EL (cell line): ENCODE results near the gene CLTC.
"Not testable (repeated sequence)": the region's sequence is repeated elsewhere in the genome, so short reads cannot be mapped to it uniquely, and the experiment has no call there.

Experiments
- DNase-seq: peaks from one replicate; pipeline ENCODE4 v3.0.0-alpha.2; 2016

The CLTC gene

DNA sequence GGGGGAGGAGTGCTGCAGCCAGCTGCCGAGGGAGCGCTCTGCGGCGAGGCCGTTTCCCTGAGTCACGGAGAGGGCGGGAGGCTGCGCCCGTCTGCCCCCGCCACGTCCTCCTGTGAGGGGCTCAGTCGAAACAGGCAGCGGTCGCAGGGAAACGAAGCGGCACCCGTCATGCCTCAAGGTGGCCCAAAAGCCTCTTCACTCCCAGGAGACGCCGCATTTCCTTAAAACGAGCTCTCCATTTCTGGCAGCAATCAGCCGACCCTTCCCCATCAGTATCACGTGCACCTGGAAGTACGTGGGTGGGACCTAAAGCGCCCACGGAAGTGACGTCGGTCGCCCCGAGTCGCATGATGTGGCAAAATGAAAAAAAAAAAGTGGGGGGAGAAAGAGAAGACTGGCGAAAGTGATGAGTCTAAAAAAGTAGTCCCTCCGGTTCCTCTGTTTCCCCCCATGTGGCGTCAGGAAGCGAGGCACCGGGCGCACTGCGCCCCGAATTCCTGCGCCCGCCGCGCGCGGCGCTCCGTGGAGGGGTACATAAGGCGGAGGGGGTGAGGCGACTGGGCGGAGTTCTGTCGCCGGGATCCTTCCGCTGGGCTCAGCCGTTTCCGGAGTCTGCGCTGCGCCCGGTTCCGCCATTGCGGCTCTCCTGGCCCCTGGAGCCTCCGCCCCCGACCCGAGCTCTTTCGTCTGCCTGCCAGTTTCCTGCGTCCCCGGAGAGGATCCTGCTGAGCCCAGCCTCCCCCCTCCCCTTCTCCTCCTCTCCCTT lies at the start of gene CLTC:
TSS of gene CLTC (plus strand) at position 598 of the 766 bp plus-strand sequence. CDS start 237 bp downstream, outside the sequence.
- peak; percentile 98 for DNase-seq

DNA sequence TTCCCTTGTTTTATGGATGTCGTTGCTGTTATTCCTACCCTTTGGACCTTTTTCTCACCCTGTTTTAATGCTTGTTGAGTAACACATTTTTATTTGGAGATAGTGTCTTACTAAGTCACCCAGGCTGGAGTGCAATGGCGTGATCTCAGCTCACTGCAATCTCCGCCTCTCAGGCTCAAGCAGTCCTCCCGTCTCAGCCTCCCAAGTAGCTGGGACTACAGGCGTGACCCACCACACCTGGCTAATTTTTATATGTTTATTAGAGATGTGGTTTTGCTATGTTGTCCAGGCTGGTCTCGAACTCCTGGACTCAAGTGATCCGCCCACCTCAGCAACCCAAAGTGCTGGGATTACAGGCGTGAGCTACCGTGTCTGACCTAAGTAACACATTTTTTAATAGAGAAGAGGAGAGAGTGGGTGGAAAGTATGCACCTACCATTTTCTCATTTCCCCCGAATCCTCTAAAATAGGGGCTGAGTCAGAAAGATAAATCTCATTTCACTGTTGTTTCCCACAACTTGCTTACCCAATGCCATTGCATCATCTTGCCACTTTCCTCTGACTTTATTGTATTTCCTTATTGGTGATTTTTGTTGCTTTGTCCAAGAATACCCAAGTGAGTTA lies 47.3 kb upstream of the CLTC start:
- DNase-seq: peak; percentile 11

DNA sequence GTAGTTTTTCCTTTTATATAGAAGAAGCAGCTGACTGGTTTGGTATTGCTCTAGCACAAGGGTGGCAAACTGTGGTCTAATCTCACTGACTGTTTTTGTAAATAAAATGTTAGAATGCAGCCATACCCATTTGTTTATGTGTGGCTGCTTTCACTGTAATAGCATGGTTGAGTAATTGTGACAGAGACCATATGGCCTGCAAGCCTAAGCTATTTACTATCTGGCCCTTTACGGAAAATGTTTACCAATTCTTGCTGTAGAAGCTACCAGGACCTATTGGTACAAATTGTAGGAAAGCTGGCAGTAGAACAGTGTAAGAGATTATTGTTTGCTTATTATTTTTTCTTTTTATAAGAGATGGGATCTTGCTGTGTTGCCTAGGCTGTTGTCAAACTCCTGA lies 35.5 kb upstream of the CLTC start:
- DNase-seq: not testable (repeated sequence)

DNA sequence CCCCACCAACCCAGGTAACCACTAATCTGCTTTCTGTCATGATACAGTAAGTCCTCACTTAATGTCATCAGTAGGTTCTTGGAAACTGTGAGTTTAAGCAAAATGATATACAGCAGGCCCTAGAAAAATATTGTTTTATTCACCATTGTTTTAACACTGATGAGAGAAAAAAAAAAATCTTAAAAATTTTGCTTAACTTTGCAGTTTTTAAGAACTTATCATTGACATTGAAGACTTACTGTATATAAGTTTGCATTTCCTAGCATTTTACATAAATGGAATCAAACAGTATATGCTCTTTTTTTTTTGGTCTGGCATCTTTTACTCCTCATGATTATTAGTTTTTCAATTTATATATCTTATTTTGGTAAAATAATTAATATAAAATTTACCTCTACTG lies 19.5 kb upstream of the CLTC start:
- DNase-seq: no peak

DNA sequence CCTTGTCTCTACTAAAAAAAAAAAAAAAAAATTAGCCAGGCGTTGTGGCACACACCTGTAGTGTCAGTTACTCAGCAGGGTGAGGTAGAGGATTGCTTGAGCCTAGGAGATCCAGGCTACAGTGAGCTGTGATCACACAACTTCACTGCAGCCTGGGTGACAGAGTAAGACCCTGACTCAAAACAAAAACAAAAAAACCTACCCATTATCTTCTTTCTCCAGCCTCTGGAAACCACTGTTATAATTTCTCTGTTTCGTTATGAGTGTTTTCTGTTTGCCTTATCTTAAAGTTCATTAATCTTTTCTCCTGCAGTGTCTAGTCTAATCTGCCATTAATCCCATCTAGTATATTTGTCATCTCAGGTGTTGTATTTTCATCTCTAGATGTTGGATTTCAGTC lies 18.6 kb upstream of the CLTC start:
- no peak for DNase-seq

DNA sequence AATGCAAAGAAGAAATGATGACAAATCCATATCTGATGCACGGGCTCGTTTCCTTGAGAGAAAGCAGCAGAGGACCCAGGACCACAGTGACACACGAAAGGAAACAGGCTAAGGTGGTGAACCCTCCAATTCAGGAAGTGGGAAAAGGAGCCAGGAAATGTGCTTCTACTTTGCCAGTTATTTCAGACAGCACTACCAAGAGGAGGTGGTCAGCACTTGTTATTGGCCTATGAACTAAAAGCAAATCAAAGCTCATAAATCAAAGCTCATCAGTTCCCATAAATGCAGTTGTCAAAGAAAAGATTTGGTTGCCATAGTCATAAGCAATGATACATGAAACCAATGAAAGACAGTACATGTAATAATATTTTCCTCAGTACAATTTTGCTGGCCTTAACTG lies 12.6 kb upstream of the CLTC start:
- no peak for DNase-seq

DNA sequence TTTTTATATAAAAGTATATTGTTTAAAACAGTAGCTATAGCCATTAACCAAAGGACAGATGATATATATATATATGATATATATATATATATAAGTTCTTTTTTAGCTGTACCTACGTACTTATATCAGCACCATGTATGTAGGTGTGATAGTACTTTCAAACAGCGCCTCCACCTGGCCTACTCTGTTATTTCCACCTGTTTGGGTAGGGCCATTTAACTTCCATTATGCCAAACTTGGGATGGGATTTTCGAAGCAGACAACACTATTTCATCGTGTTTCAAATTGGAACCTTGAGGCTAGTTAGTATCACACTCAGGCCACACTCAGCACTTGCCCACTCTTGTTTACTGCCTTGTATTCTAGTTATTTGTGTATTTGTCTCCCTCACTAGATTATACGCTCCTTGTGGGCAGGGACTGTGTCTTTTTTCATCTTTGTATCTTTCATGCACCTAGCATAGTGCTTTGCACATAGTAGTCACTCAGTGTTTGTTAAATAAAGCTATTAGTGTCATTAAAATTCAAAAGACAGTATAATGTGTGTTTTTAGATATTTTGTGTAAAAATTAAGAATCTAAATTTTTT lies 11.8 kb upstream of the CLTC start:
- no peak for DNase-seq

DNA sequence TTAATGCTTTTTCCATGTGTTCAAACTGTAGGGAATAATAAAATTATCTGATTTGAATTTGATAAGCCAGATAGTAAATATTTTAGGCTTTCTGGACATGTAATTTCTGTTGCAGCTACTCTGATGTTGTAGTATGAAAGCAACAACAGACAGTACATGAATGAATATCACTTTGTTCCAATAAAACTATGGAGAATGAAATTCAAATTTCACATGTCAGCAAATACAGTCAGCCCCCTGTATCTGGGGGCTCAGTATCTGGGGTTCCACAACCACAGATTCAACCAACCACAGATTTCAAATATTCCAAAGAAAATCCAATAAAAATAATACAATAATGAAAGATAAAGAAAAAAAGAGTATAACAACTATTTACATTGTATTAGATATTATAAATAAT lies 8.2 kb upstream of the CLTC start:
- no peak for DNase-seq

DNA sequence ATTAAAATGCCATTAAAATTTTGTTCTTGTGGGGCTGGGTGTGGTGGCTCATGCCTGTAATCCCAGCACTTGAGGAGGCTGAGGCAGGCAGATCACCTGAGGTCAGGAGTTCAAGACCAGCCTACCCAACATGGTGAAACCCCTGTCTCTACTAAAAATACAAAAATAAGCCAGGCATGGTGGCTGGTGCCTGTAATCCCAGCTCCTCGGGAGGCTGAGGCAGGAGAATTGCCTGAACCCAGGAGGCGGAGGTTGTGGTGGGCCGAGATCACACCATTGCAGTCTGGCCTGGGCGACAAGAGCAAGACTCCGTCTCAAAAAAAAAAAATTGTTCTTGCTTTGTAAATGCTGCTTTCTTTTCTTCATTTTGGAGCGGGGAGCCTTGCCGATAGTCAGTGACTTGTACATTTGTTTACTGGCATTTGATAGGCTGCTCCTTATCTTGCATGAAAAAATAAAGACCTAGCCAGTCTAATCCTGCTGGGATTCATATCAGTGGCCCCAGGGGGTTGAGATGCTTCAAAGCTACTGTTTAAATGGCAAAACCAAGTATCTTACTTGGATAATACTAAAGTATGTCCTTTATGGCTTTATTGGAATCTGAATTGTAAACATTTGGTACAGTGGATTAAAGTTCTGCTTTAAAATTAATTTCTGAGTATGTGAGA lies 3.3 kb upstream of the CLTC start:
- DNase-seq: no peak

DNA sequence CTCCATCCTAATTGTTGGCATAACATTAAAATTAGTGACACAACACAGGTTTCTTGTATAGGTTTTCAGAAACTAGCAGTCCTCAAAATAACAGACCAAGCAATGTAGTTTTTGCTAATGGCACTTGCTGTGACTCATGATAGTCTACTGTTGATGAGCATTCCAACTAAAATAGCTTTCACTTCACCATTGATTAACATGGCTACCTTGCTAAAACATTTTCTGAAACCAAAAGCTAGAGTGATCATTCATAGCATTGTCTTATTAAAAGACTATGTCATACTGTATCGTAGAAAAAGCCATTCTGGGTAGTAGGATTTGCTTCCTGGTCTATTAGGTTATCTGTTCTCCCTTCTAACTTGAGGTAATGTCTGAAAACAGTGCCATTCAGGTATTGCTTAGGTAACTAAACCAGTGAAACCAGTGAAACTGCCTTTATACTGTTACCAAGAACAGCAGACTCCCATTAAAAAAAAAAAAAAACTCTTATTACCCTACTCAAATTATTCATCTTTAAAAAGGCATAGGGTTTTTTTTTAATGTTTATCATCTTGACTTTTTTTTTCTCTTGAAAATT lies 2.5 kb upstream of the CLTC start:
- no peak for DNase-seq

DNA sequence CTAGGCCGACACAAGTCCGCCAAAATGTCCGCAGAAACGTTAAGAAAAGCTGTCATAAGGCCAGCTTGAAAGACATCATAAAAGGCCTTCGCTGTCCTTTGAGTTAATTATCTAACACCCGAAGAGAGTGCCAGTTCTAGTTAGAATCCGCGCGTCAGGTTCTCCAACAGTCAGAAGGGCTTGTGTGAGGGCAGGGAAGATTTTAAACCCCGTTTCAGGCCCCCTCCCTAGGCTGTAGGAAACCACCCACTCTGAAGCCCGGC lies 729 bp upstream of the CLTC start:
- DNase-seq: no peak

DNA sequence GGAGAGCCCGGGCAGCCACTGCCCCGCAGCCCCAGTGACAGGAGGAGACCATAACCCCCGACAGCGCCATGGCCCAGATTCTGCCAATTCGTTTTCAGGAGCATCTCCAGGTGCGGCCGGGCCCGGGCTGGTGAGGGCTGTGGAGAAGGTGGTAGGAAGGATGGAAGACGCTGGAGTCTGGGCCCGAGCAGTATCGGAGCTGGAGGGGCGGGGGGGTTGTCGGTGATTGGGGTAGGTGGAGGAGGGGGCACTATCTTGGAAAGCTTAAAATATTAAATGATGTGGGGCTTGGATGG lies 317 bp downstream of the CLTC start:
- no peak for DNase-seq

DNA sequence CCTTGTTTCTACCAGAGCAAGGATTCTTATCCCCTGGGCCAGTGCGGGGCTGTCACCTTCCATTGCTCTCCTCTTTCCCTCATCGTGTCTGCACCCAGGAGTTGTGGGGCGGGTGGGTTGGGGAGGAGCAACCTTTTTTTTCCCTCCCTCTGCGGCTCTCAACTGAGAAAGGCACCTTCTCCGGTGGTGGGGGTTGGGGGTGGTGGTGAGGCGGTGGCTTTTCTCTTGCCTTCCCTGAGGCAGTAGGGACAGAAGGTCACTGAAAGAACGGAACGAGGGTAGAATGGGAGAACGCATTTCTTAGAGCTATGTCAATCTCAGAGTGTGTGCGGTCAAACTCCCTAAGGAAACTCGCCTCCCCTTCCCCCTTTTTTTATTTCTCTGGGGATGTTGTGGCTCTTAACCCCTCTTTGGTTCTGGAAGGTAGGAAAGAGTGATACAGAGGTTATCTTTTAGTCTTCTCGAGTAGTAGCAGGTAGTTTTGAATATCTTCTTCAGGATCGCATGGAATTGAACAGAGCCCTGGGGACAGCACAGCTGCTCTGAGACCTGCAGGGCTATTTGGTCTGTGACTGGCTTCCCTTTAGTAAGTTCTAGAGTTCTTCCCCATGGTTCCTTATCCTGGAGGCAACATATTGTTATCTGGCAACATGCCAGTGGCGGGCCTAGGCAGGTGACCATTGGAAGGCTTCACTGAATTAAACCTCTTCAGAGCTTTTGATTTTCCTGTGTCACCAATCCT lies 994 bp downstream of the CLTC start:
- DNase-seq: peak; percentile 56

DNA sequence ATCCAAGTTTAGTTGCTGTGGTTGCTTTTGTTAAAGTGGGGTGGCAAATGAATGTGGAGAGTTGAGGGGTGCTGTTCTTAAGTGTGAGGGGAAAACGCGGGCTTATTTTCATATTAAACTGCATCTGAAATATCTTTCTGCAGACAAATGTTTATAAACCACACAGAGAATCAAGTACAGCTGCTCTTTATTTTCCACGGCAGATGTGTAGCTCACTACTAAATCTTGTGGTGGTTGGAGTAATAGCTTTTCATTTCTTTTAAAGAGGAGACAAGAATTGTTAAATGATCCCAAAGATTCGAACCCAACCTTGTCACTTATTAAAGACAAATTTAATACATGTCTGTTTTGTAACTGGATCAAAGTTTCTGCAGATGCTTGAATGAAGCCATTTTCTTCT lies 2.1 kb downstream of the CLTC start:
- no peak for DNase-seq

DNA sequence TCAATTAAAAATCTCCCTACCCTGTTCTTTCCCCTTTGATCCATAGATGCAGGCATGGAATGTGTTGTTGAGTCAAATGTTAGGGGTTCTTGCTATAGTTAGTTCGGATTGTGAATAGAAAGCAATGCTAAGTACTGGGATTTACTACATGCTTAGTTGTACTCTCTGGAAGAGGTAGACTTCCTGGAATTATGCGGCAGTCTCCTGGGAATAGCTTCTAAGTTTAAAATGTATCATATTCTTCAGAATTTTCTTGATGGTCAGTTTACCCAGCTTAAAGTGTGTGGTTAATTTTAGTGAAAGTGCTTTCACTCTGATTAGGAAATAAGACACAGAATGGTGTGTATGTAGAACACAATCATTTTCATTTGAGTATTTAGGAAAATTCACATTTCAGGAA lies 3.5 kb downstream of the CLTC start:
- no peak for DNase-seq

DNA sequence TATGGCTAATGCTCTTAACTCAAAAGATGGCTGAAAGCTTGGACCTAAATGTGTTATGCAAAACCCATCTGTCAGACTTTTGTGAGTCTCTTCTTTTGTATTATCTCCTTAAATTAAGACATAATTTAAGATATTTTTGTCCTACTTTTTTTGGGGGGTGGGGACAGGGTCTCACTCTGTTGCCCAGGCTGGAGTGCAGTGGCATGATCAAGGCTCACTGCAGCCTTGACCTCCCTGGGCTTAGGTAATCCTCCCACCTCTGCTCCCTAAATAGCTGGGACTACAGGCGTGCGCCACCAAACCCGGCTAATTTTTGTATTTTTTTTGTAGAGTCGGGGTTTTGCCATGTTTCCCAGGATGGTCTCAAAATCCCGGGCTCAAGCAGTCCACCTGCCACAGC lies 7.1 kb downstream of the CLTC start:
- DNase-seq: no peak

DNA sequence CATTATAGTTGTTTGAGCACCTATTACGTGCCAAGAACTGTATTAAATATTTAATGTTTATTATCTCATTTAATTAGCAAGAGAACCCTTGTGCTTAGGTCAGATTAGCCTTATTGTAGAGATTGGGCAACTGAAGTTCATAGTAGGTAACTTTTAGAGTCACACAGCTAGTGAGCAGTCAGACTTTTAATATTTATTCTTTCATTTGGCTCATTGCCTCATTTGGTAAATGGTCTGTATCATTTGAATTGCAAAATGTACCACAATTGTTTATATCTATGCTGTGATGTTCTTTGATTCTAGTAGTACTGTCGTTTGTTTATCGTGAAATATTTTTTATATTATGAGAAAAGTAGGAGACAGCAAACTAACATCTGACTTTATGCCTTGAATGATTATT lies 7.6 kb downstream of the CLTC start:
- no peak for DNase-seq

DNA sequence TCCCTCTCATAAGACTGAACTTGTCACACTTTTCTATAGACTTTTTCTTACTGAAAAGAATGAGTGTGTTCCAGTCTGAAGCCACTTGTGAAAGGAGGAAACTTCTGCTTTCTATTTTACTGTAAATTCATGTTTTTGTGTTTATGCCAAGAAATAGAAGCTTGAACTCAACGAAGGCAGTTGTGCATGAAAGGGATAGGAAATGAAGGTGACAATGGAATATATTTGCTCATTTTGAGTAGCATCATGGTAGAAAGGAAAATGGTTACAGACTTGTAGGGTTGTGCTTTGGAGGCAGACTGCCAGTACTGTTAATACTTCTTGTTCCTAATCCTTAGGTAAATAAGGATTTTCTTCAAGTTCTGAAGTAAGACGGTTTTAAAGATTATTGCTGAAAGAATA lies 8.1 kb downstream of the CLTC start:
- no peak for DNase-seq

DNA sequence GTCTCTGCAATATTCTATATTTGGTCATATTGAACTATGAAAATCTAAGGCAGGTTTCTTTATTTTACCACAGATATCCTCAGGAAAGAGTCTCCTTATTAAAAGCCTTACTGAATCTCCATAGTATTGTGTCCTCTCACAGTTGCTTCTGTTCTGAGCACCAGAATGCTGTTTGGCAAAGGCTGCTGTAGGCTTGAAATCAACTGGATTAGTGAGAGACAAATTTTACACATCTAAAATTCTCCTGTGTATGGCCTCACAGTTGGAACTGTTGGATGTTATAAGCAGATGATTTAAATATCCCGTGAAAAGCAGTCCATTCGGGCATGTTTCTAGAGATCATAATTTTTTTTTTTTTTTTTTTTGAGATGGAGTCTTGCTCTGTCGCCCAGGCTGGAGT lies 9.5 kb downstream of the CLTC start:
- no peak for DNase-seq

DNA sequence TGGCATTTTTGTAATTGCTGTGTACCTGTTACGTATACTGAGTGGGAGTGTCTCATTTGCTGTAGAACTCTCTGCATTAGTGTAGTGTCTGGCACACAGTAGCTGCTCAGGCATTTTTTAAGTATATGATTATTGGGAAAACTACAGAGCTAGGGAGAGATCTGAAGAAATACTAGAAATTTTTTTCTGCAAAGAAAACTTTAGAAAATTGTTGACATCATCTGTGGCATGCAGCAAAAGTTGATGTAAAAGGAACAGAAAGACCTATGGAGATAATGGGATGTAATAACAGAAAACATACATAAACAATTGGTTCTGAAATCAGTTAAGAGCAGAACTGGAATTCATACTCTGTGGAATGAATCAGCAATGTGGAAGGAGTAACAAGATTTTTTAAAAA lies 11.6 kb downstream of the CLTC start:
- no peak for DNase-seq

DNA sequence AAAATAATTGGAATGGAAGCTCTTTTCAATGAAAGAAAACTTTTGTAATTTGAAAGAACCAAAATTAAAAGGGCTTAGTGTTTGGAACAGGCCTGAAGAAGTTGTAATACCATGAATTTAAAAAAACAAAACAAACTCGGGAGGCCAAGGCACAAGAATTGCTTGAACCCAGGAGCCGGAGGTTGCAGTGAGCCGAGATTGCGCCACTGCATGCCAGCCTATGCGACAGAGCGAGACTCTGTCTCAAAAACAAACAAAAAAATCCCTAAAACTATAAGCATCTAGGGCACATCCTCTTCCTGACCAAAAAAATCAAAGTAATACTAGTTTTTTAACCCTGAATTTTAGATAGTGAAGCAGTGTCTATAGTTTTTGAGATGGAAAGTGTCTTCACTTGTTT lies 12.7 kb downstream of the CLTC start:
- DNase-seq: no peak

DNA sequence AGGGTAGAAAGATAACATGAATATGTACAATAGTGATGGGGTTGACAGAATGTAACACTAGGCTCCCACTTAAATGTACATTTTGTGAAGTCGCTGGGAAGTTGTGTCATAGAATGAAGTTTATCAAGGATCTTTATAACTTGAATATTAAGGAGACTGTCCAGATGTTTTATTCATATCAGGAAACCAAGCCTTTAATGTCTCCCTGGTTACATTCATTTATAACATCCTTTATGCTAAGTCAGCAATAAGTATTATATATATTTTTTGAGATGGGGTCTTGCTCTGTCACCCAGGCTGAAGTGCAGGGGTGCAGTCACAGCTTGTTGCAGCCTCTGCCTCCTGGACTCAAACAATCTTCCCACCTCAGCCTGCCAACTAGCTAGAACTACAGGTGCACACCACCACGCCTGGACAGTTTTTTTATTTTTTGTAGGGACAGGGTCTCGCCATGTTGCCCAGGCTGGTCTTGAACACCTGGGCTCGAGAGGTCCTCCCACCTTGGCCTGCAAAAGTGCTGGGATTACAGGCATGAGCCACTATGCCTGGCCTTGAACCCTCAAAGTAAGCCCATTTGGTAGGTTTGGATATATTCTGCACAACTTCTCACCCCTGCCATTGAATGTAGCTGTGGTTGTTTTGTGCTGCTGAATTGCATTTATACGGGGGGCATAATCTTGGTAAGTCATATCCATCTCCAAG lies 14.1 kb downstream of the CLTC start:
- no peak for DNase-seq
